Esophagus squamous epithelium (tissue), 5 donors: Measurements from ENCODE around the gene PANX1. TPM values are rescaled to one million over a fixed set of nuclear protein-coding genes. Genes with fewer than 3 reads are reported as not detected.

ENCODE experiments used
- DNase-seq: peaks from one replicate; lab custom pipeline; 2025; lab: John Stamatoyannopoulos, UW
- H3K27ac ChIP-seq, 4 donors: fragments of 200-600 bp; sonication (generic); one replicate each; pipeline ENCODE4 v1.5.1; 2016 to 2019; ENCODE audit warnings: mild to moderate bottlenecking in 1 of 4
- H3K27me3 ChIP-seq, 4 donors: fragments of 200-600 bp; sonication (generic); 1 replicate in 3 of 4; 2 replicates in 1 of 4; pipeline versions ENCODE4 v1.5.1 to v1.6.0; 2017 to 2021; ENCODE audit warnings: antibody characterized with exemption in 1 of 4
- H3K36me3 ChIP-seq, 3 donors: fragments of 200-600 bp; sonication (generic); one replicate each; pipeline ENCODE4 v1.5.1; 2016 to 2019
- H3K4me1 ChIP-seq, 3 donors: fragments of 200-600 bp; sonication (generic); one replicate each; pipeline ENCODE4 v1.5.1; 2017 to 2019
- H3K4me3 ChIP-seq, 4 donors: fragments of 200-600 bp; sonication (generic); 1 replicate in 3 of 4; 2 replicates in 1 of 4; pipeline ENCODE4 v1.5.1; 2016 to 2019; ENCODE audit warnings: mild to moderate bottlenecking in 2 of 4, moderate library complexity in 1 of 4
- H3K9me3 ChIP-seq, 3 donors: fragments of 200-600 bp; sonication (generic); one replicate each; pipeline ENCODE4 v1.5.1; 2016 to 2019
- CTCF ChIP-seq, 6 experiments: fragments of 450-650 bp in 4 of 6; fragments of 200-600 bp in 2 of 6; sonication (generic) in 2 of 6; IDR thresholded peaks; one replicate each; pipeline ENCODE4 v1.5.1; 2016 to 2019; ENCODE audit warnings: antibody characterized with exemption in 6 of 6, mild to moderate bottlenecking in 4 of 6, moderate library complexity in 4 of 6
- POLR2A ChIP-seq, 4 donors: fragments of 450-650 bp; IDR thresholded peaks; one replicate each; pipeline ENCODE4 v1.6.1; 2017; ENCODE audit warnings: antibody characterized with exemption in 4 of 4, mild to moderate bottlenecking in 4 of 4, moderate library complexity in 3 of 4
- WGBS, 2 donors: methylation state at CpG; one replicate each; pipeline ENCODE4 v1.1.5; 2018; 5-methylcytosine and 5-hydroxymethylcytosine counted together
- intact Hi-C: fragments of 100-400 bp; cut with DNase I; formaldehyde crosslinking; loops from one replicate; pipeline ENCODE4 v1.15.0; 2022
- total RNA-seq, 4 donors: library from RNA; depleted of rRNA; stranded (reverse); fragments of >200 nt; gene quantifications; one replicate each; pipeline ENCODE4 v1.1.0, GENCODE V29; 2016
- donor health status: DM: yes; HTN: yes; CAD: no.

Gene PANX1
- total RNA-seq, 4 donors from 2014 or later: 8.4 to 36.2 (median 17.4) TPM

GRCh38 chr11:94090401-94090800, 38.2 kb upstream of the PANX1 start:
- Histone ChIP-seq H3K4me3 (no peak overlapping the region), H3K27ac (no peak overlapping the region), H3K27me3 (peaks cover 0 to 10% (median 0%) of the 10 kb centered on the region in 4 donors), H3K36me3 (no peaks in the 10 kb centered on the region), H3K4me1 (no peaks in the 10 kb centered on the region), H3K9me3 (no peaks in the 10 kb centered on the region)
- TF ChIP-seq POLR2A (IDR thresholded peaks at IDR 0.05): no peak
- TF ChIP-seq CTCF (IDR thresholded peaks at IDR 0.05): no peak
- 71 to 83% methylated on average over 1 of the region's 1 CpG for WGBS, 2 donors
- intact Hi-C loops: no loop called here
- no peak for DNase-seq

- no peak for DNase-seq
- no peaks in the 10 kb centered on the region for H3K9me3 ChIP-seq
- H3K4me3 ChIP-seq: no peak overlapping the region
- no peak for TF ChIP-seq CTCF (IDR thresholded peaks at IDR 0.05)
- no peak for TF ChIP-seq POLR2A (IDR thresholded peaks at IDR 0.05)
- WGBS, 2 donors: 77 to 81% methylated on average over 1 of the region's 1 CpG
- intact Hi-C loops: no loop called here
- no peak overlapping the region for H3K27ac ChIP-seq
- H3K4me1 ChIP-seq: no peaks in the 10 kb centered on the region
- no peaks in the 10 kb centered on the region for H3K36me3 ChIP-seq
- H3K27me3 ChIP-seq: peaks cover 0 to 7% (median 0%) of the 10 kb centered on the region in 4 donors
Observed at GRCh38 chr11:94091091-94091490, 37.5 kb upstream of the PANX1 start.

GRCh38 chr11:94100253-94100652, 28.4 kb upstream of the PANX1 start:
- intact Hi-C loops: no loop called here
- Histone ChIP-seq H3K4me3 (no peak overlapping the region), H3K27me3 (peaks cover 0 to 3% (median 0%) of the 10 kb centered on the region in 4 donors), H3K27ac (no peak overlapping the region), H3K4me1 (peaks cover 0 to 3% (median 0%) of the 10 kb centered on the region in 3 donors), H3K9me3 (no peaks in the 10 kb centered on the region), H3K36me3 (no peaks in the 10 kb centered on the region)
- DNase-seq: no peak
- TF ChIP-seq POLR2A (IDR thresholded peaks at IDR 0.05) (no peak), CTCF (IDR thresholded peaks at IDR 0.05) (no peak)

GRCh38 chr11:94103471-94103870, 25.2 kb upstream of the PANX1 start:
- no peak for TF ChIP-seq CTCF (IDR thresholded peaks at IDR 0.05)
- no peak for TF ChIP-seq POLR2A (IDR thresholded peaks at IDR 0.05)
- H3K27ac ChIP-seq: no peak overlapping the region
- peaks cover 0 to 4% (median 0%) of the 10 kb centered on the region in 3 donors for H3K4me1 ChIP-seq
- no peak for DNase-seq
- no peaks in the 10 kb centered on the region for H3K36me3 ChIP-seq
- H3K27me3 ChIP-seq: peaks cover 0 to 3% (median 0%) of the 10 kb centered on the region in 4 donors
- H3K4me3 ChIP-seq: no peak overlapping the region
- intact Hi-C loops: no loop called here
- H3K9me3 ChIP-seq: no peaks in the 10 kb centered on the region
- 25 to 31% methylated on average over 1 of the region's 1 CpG for WGBS, 2 donors

GRCh38 chr11:94104734-94105133, 23.9 kb upstream of the PANX1 start:
- no peak overlapping the region for H3K27ac ChIP-seq
- TF ChIP-seq POLR2A (IDR thresholded peaks at IDR 0.05) (no peak), CTCF (IDR thresholded peaks at IDR 0.05) (no peak)
- H3K4me1 ChIP-seq: peaks cover 0 to 4% (median 0%) of the 10 kb centered on the region in 3 donors
- no peaks in the 10 kb centered on the region for H3K36me3 ChIP-seq
- DNase-seq: no peak
- H3K9me3 ChIP-seq: peaks cover 0 to 3% (median 0%) of the 10 kb centered on the region in 3 donors
- H3K4me3 ChIP-seq: no peak overlapping the region
- no peaks in the 10 kb centered on the region for H3K27me3 ChIP-seq
- intact Hi-C loops: no loop called here
